ENCODE measurements around the gene AKT1S1. TPM values are rescaled to one million over a fixed set of nuclear protein-coding genes. Genes with fewer than 3 reads are reported as not detected.

The AKT1S1 gene
- total RNA-seq, 1 experiment from 2014 or later, result 70.6 TPM

DNA sequence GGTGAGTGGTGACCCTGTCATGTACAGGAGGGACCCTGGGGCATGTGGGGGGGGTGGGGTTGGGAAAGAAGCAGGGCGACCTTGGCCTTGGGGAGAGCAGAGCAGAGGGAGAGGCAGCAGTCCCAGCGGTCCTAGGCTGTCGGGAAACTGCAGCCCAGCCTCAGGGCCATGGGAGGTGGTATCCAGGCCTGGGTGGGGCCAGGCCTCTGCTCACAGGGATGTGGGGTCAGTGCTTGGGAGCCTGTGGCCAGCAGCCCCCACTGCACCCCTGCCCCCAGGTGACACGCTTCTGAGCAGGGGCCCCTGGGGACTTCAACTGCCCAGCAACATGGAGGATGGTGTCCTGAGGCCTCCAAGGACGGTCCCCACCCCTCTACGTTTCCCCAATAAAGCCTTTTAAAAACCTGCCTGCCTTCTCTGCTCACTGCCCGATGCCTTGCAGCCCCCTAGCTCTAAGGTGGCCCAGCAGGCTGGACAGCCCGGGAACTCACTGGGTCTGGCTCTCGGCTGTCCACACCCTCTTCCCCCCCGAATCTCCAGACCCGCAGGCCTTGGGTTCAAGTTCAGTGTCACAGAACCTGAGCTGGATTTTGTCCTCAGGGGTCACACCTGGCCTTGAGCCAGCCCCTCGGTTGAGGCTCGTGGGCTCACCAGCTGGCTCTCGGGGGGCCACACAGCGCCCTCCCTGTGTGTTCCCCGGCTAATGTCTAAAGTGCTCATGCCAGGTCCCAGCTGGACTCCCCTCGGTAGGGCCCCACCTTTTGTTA is 16.6 kb downstream of the AKT1S1 start:
- no TSS peak for BruUV-seq (replicated peaks)
- ATAC-seq (no peak), DNase-seq (ENCODE audit: low read depth, low spot score) (no peak)
- no peak overlapping the region for H3K4me3 ChIP-seq (replicated peaks in 1 of 2; ENCODE audit: low read depth in 1 of 2, low read length in 2 of 2)
- no peak overlapping the region for H2AFZ ChIP-seq (ENCODE audit: low read depth, low read length, poor library complexity, severe bottlenecking)
- H3K4me1 ChIP-seq (ENCODE audit: control insufficient read depth in 1 of 2, insufficient read depth in 2 of 2, low read length in 2 of 2), result peaks cover 3 to 41% of the 10 kb centered on the region in 2 experiments; a peak in 2 of 4 replicates
- intact Hi-C loops (cut with micrococcal nuclease), result no loop called here
- H3K36me3 ChIP-seq (ENCODE audit: control insufficient read depth in 1 of 2, insufficient read depth in 2 of 2, low read length in 2 of 2), result peaks cover 17 to 44% of the 10 kb centered on the region in 2 experiments
- ChIA-PET CTCF (no interaction called here), RAD21 (ENCODE audit: low non-redundant PET in 1 of 2, low total read pairs in 2 of 2, uncharacterized antibody in 2 of 2, unreplicated experiment in 2 of 2) (no interaction called here), POLR2A (interaction anchor here (1.0 kb wide), 1 partner anchor 9 kb away, joined by 4 read pairs; no protein-coding TSS in a partner anchor)
- H3K9ac ChIP-seq (ENCODE audit: low read length), result no peak overlapping the region
- TF ChIP-seq POLR2AphosphoS5 (IDR thresholded peaks at IDR 0.05; ENCODE audit: low read depth, low read length) (peak; percentile 18; the same call in 1 of the 2 replicates), CEBPB (IDR thresholded peaks at IDR 0.05; ENCODE audit: low read depth) (no peak)
- TF ChIP-seq, protein P1, sequence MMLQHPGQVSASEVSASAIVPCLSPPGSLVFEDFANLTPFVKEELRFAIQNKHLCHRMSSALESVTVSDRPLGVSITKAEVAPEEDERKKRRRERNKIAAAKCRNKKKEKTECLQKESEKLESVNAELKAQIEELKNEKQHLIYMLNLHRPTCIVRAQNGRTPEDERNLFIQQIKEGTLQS (IDR thresholded peaks at IDR 0.05), result no peak
- H3K4me2 ChIP-seq (ENCODE audit: low read length), result no peak overlapping the region
- H4K20me1 ChIP-seq (ENCODE audit: insufficient read depth), result peaks cover 5% of the 10 kb centered on the region; the same call in 1 of the 2 replicates
- no peaks in the 10 kb centered on the region for H3K27me3 ChIP-seq (ENCODE audit: insufficient read depth, low read length)
- no peaks in the 10 kb centered on the region for H3K9me3 ChIP-seq (ENCODE audit: control insufficient read depth in 1 of 2, insufficient read depth in 1 of 2, low read depth in 1 of 2, low read length in 2 of 2)
- H3K9me2 ChIP-seq (ENCODE audit: insufficient read depth), result no peaks in the 10 kb centered on the region
- H3K27ac ChIP-seq (ENCODE audit: low read depth, low read length), result peak overlapping the region; percentile 40
- peaks cover 34% of the 10 kb centered on the region for H3K79me2 ChIP-seq (ENCODE audit: insufficient read depth, low read length)

DNA sequence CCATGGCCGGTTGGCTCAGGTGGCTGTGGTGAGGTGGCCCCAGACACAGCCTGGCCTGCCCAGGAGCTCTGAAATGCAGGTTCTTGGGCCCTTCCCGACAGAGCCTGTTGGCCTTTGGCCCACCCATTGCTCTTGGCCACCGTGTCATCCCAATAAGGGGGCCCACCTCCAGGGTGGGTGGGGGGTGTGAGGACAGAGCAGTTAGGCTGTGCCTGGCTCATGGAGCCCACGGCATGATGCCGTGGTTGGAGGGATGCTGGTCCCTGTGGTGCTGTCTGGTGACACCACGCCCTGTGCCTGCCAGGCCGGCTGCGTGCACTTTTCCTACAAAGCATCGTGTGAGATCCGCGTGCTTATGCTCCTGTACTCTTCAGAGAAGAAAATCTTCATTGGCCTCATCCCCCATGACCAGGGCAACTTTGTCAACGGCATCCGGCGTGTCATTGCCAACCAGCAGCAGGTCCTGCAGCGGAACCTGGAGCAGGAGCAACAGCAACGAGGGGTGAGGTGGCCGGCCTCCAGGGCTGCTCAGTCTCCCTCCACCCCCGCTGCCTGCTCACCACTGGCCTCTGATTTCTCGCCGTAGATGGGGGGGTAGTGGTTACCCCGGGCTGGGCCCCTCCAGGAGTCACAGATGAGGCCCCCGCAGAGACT is 17.3 kb downstream of the AKT1S1 start:
- TF ChIP-seq YY1 (IDR thresholded peaks at IDR 0.05; ENCODE audit: extremely low read depth, insufficient replicate concordance, low read depth, low read length) (no peak), ELF1 (IDR thresholded peaks at IDR 0.05; ENCODE audit: borderline replicate concordance, low read depth) (no peak)
- no peaks in the 10 kb centered on the region for H3K9me2 ChIP-seq (ENCODE audit: insufficient read depth)
- no peak overlapping the region for H3K27ac ChIP-seq (ENCODE audit: low read depth, low read length)
- no TSS peak for BruUV-seq (replicated peaks)
- no peaks in the 10 kb centered on the region for H3K9me3 ChIP-seq (ENCODE audit: control insufficient read depth in 1 of 2, insufficient read depth in 1 of 2, low read depth in 1 of 2, low read length in 2 of 2)
- H3K79me2 ChIP-seq (ENCODE audit: insufficient read depth, low read length), result peaks cover 34% of the 10 kb centered on the region
- ATAC-seq, result no peak
- DNase-seq (ENCODE audit: low read depth, low spot score), result no peak
- peaks cover 3% of the 10 kb centered on the region; the same call in 1 of the 2 replicates for H4K20me1 ChIP-seq (ENCODE audit: insufficient read depth)
- intact Hi-C loops (cut with micrococcal nuclease), result no loop called here
- peaks cover 3 to 34% of the 10 kb centered on the region in 2 experiments; a peak in 2 of 4 replicates for H3K4me1 ChIP-seq (ENCODE audit: control insufficient read depth in 1 of 2, insufficient read depth in 2 of 2, low read length in 2 of 2)
- CTCF ChIA-PET, result no interaction called here
- no peak overlapping the region for H2AFZ ChIP-seq (ENCODE audit: low read depth, low read length, poor library complexity, severe bottlenecking)
- peaks cover 20 to 45% of the 10 kb centered on the region in 2 experiments for H3K36me3 ChIP-seq (ENCODE audit: control insufficient read depth in 1 of 2, insufficient read depth in 2 of 2, low read length in 2 of 2)
- RAD21 ChIA-PET (ENCODE audit: low non-redundant PET in 1 of 2, low total read pairs in 2 of 2, uncharacterized antibody in 2 of 2, unreplicated experiment in 2 of 2), result no interaction called here
- no peak overlapping the region for H3K4me2 ChIP-seq (ENCODE audit: low read length)
- no peak overlapping the region for H3K9ac ChIP-seq (ENCODE audit: low read length)
- POLR2A ChIA-PET, result no interaction called here
- H3K27me3 ChIP-seq (ENCODE audit: insufficient read depth, low read length), result no peaks in the 10 kb centered on the region
- H3K4me3 ChIP-seq (replicated peaks in 1 of 2; ENCODE audit: low read depth in 1 of 2, low read length in 2 of 2), result no peak overlapping the region
